HG02943 (cell line): ENCODE measurements around the gene SYNE2.

Source experiments
- ATAC-seq: cut with Tn5 transposase; IDR thresholded peaks from one replicate; pipeline ENCODE4 v1.9.1; 2021; ENCODE audit warnings: mild to moderate bottlenecking, low read depth, moderate library complexity; ENCODE audit not compliant: unreplicated experiment

Gene SYNE2

DNA sequence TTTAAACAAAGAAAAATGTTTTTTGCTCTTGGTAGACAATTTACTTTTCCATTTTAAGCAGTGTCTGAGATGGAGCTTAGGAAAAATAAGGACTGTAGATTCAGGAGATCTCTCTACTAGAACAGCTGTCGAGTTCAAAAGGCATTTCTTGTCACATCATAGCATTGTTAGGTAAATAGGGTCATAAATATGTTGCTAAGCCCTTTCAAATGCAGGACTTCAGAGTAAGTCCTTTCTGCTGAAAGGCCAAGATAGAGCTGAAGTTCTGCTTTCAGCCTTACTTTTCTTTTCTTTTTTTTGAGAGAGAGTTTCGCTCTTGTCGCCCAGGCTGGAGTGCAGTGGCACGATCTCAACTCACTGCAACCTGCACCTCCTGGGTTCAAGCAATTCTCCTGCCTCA is 98.2 kb downstream of the SYNE2 start:
- no peak for ATAC-seq

DNA sequence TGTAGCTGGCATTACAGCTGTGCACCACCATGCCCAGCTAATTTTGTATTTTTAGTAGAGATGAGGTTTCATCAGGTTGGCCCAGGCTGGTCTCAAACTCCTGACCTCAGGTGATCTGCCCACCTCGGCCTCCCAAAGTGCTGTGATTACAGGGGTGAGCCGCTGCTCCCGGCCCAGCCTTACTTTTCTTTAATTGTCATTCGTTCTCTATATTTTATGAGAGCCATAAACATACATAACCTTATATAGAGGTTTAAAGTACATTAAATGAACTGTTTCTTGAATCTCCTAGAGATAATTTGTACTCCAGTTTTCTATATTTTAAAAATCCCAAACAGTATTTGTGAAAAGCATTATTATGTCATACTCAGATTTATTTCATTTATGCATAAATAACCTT is 98.6 kb downstream of the SYNE2 start:
- ATAC-seq = no peak

DNA sequence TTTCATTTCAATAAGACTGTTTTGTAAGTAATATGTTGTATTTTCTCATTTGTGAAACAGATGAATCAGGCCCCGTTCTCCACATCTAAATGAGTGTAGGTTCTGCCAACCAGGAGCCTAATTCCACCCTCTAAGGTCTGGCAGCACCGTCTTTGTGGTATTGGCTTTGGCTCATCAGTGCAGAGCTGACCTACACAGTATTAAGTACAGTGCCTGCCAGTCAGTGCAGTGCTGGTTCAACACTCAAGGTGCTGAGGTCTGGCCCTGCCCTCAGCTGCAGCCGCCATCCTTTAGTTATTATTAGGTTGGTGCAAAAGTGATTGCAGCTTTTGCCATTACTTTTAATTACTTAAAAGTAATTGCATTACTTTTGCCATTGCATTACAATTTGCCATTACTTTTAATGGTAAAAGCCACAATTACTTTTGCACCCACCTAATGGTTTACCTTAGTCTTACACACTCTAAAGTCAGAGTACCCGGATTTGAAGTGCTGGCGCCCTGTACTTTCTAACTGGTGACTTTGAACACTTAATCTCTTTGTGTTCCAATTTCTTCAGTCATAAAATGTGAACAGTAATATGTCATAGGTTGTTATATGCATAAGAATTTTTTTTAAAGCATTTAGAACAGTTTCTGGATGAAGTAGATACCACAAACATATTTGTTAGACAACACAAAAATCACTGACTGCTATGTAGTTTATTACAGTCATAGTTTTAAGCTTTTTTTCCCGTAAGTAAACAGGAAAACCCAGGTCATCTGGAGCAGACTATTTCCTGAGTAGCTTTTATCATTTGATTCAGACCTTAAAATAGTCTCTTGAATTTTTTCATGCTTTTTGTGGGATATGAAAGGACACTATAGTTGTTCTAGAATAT is 99.5 kb downstream of the SYNE2 start:
- ATAC-seq = no peak

DNA sequence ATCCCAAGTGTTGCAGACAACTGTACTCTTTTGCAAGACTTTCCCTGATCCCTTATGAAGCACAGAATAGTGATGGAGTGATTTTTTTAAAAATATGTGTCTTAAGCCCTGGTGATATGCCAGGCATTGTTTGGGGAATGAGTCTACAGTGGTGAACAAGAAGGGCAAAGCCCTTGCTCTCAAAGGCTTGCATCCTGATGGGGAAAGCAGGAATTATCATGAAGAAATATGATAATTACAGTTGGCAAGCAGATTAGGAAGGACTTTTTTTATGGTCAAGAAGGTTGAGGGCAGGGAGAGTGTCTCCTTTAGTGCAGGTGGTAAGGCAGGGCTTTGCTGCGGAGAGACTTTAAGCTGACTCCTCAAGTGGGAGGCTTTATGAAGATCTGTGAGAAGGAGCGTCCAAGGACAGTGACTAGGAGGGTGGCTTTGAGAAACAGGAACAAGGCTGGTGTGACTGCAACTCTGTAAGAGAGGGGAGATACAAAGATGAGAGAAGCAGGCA is 100.2 kb downstream of the SYNE2 start:
- no peak for ATAC-seq

DNA sequence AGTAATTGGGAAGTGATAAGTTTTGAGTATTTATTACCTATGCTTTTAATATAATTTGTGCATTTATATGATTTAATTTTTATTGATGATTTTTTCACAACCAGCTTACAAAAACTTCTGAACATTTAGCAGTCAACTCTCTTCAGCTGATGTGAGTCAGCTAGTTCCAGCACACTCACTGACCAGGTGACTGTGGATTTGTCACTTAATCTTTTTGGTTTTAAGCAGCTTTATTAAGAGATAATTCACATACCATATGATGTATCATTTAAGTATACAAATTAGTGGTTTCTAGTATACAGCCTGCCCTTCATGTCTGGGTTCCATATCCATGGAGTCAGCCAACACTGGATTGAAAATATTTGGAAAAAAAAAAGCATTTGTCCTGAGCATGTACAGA is 103.5 kb downstream of the SYNE2 start:
- no peak for ATAC-seq

DNA sequence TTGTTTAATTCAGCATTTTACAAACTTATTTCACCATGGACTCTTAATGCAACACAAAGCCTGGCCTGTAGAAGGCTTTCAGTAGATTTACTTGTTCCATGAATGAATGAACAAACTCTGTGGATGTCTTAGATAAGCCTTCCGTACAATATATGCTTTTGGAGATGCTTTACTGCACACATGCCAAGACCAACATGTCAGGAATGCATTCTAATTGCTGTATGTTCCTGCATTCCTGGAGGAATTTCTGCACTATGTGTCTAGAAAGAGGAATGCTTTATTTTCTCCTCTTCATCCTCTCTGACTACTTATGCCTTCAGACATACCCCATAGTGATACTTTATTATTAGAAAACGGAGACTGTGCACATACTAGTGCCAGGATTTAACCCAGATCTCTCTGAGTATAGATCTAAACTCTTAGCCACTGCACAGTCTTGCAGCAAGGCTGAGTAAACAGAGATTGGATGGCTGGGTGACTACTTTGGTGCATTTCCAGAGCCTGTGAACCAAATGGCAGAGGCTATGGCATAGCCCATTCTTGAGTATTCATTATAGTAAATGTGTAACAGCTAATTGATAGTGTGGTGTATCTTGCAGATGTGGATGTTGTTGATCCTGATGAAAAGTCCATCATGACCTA is 108.2 kb downstream of the SYNE2 start:
- no peak for ATAC-seq

DNA sequence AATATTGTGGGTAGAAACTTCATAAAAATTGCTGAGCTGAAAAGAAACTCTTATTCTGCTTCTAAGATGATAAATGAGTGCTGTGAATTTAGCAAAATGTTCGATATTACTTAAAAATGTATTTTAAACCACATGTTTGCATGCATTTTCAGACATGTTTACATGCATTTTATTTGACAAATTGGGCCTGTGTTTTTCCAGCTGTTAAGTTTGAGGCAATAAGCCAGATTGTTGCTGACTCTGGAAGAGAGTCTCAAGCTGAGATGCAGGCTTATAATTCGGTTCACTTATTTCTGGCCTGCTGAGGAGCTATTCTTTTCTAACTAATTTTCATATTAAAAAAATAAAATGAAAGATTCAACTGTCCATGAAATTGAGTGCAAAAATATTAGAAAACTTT is 110.1 kb downstream of the SYNE2 start:
- ATAC-seq = no peak

DNA sequence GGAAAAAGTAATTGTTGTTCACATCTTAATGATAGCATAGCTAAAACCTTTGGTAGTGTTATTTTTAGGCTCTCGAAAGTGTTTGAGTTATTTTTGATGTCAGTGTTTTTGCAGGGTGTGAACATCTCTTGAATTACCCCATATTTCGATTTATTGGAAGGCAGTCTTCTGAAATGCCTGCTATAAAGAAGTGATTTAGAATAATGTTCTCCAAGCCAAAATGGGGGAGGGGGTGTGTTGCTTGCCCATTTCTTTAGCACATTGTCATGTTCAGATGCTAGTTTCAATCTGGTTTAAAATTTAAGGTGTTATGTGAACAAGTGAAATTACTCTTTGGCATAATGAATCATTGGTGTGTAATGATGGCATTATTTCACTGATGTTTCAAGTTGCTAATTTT is 110.6 kb downstream of the SYNE2 start:
- ATAC-seq = no peak

DNA sequence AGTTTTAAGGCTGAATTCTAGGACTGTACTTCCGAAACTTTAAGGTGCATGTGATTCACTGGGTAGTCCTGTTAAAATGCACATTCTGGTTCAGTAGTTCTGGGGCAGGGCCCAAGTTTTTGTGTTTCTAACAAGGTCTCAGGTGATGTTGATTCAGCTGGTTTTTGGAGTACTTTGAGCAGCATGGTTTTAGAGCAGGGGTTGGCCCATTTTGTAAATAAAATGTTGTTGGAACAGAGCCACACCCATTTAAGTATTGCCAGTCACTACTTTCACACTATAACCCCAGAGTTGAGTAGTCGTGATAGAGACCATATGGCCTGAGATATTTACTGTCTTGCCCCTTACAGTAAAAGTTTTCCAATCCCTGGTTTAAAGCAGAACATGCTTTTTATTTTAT is 111.3 kb downstream of the SYNE2 start:
- no peak for ATAC-seq

DNA sequence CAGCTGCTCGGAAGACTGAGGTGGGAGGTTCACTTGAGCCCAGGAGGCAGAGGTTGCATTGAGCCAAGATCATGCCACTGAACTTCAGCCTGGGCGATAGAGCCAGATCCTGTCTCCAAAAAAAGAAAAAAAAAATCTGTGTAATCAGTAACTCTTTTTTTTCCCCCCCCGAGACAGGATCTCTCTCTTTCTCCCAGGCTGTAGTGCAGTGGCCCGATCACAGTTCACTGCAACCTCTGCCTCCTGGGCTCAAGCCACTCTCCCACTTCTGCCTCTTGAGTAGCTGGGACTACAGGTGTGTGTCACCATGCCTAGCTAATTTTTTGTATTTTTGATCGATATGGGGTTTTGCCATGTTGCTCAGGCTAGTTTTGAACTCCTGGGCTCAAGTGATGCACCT is 113.6 kb downstream of the SYNE2 start:
- no peak for ATAC-seq

DNA sequence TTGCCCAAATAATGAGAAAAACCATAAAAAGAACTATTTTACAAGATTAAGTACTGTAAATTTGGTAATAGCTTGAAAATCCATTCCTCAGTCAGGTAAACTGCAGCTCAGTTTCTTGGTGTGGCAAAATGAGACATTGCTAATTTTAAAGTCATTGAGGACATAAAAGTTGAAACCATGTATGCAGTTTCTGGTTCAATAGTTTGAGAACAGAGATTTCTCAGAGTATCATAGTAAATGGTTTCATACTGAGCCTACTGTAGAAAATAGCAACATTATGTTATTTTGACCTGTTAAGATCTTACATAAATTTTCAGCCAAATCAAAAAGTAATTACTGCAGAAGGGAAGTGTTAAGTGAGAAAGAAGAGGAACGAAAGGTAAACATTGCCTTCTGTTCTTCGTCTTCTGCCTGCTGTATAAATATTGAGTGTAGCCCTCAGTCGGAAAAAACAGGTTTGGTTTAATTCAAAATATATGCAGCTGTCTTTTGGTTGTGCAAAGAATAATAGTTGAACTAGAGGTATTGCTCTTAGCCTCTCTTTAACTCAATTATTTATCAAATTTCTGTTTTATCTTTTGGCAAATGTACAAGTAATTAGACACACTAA is 119.6 kb downstream of the SYNE2 start:
- no peak for ATAC-seq

DNA sequence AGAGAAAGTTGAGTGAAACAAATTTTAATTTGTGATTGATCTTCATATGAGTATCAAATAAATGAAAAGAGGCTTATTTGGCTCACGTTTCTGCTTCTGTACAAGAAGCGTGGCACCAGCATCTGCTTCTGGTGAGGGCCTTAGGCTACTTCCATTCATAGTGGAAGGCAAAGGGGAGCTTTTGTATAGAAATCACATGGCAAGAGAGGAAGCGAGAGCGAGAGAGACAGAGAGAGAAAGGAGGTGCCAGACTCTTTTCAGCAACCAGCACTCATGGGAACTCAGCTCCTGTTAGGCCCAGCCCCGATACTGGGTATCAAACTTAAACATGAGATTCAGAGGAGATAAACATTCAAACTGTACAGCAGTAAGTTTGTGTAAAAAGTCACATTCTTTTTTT is 121.4 kb downstream of the SYNE2 start:
- ATAC-seq = no peak

DNA sequence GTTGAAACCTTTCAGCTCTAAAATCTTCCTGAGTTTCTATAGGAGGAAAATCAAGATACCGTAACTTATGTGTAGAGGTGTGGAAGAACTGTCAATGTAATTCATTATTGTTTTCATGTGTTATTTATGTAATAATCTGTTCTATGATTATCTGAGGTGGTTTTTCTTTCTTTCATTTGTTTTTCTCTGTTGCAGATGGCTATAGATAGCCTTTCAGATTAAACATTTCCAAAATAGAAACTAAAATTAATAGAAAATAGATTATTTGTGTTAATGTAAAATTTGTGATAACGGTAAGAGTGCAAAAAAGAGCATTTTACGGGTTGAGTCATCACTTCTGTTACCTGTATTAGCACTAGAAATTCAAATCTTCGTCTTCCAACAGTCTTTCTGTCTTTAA is 128.8 kb downstream of the SYNE2 start:
- ATAC-seq = no peak

DNA sequence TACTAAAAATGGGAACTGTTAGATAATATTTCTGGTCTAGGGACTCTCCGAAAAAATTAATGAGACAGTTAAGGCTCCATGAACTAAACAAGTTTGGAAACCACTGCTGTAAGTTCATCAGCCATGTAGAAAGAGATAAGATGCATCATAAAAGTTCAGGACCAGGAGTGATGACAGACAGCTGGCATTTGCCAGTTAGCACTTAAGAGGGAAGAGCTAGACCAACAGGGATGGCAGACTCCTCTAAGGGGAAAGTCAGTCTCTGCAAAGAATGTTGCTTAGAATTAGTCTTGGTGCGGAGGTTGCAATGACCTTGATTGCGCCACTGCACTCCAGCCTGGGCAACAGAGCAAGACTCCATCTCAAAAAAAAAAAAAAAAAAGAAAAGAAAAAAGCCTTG is 129.4 kb downstream of the SYNE2 start:
- no peak for ATAC-seq

DNA sequence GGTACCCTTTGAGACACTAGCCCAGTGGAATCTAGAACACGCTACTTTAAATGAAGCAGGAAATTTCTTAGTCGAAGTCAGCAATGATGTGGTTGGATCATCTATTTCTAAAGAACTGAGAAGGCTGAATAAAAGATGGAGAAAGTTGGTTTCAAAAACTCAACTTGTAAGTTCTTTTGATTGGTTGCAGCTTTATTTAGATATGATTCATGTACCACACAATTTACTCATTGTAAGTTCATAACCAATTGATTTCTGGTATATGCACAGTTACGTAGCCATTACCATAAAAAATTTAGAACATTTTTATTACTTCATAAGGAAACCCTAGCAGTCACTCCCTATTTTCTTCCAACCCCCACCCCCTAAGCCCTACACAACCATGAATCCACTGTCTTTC is 129.8 kb downstream of the SYNE2 start:
- no peak for ATAC-seq

DNA sequence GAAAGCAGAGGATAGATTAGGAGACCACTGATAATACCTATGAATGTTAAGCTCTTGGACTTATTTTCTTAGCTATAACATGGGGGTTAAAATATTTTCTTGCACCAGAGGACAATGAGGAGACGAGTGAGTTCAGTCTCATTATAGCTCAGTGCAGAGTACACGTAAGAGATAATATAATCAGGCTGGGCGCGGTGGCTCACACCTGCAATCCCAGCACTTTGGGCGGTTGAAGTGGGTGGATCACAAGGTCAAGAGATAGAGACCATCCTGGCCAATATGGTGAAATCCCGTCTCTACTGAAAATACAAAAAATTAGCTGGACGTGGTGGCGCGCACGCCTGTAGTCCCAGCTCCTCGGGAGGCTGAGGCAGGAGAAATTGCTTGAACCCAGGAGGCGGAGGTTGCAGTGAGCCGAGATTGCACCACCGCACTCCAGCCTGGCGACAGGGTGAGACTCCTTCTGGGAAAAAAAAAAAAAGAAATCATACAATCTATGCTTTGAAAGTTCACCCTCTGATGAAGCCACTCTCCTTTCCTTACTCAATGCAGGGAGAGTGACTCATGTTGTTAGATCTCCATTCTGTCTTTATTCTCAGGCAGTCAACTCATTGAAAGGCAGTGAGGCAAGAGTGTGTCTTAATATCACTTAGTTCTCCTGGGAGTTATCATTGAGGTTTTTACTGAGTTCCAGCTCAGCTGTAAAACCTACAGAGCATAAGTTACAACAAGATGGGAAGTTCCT is 134.2 kb downstream of the SYNE2 start:
- ATAC-seq = no peak

DNA sequence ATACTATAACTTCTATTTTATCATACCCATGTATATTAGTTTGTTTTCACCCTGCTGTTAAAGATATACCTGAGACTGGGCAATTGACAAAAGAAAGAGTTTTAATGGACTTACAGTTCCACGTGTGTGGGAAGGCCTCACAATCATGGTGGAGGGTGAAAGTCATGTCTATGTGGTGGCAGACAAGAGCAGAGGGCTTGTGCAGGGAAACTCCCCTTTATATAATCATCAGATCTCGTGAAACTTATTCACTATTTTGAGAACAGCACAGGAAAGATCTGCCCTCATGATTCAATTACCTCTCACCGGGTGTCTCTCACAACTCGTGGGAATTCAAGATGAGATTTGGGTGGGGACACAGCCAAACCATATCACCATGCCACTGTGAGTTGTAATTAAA is 135.8 kb downstream of the SYNE2 start:
- no peak for ATAC-seq

DNA sequence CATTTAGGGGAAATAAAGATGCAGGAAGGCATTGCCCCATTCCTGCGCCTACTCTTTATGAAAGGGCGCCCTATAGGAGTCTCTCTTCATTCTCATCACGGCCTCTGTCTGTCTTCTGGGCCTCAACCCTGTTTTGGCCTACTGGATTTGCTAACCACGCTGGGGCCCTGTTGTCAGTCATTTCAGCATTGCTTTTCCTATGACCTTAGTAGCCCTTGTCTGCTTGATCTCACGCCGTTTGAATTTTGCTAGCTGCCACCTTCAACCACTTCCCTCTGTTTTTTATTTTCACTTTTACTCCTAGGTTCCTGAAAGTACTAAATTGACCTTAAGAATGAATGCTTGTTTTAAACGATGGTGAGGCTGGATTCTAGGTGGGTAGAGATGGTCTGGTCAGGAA is 139.0 kb downstream of the SYNE2 start:
- ATAC-seq = no peak

DNA sequence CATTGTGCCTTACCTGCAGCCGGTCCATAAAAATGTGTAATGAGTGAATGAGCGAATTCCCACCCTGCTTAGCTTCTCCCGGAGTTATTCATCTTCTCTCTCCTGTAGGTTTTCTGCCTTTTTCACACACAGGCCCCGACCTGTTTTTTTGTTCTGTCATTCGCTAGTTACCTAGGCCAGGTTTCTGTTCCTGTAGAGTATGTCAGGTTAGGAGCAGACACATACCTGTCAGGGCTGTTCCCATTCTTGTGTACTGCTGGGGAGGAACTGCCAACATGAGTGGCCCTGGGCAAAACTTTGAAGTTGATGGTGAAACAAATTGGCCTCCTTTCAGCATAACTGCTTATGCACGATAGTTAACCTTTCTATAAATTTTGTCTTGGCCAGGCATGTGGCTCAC is 140.1 kb downstream of the SYNE2 start:
- no peak for ATAC-seq

DNA sequence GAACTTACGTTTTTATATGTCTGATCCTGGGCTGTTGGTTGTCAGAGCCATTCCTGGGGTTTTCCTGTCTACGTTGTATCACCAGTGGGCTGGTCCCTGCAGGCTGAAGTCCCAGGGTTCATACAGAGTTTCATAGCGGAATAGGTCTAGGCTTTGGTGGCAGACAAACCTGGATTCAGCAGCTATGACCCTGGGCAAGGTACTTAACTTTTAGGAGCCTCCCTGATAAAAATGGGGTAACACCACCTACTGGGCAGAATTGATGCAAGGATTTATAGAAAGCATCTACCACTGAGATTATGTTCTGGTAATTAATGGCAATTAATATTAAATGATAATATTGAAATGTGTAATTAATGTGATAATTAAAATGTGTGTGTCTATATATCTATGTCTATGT is 141.2 kb downstream of the SYNE2 start:
- no peak for ATAC-seq

DNA sequence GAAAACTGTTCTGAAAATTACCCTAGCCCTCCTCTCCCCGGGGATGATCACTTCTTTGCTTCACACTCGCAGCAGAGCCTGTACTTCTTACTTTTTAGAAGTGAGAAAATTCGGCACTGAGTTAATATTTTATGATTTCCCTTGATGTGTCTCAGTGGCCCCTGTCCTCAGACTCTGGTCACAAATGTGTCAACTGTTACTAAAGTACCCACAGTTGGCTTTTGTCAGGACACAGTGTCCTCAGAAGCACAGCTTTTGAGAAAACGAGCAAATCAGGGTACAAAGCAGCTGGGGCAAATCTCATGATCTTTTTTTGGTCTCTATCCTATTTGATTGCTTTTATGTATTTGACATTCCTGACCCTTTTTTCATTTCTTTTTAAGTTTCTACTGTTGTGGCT is 142.5 kb downstream of the SYNE2 start:
- ATAC-seq = no peak
